GM19351 (cell line): ENCODE measurements around the gene FCSK.

Source experiments
- ATAC-seq: cut with Tn5 transposase; IDR thresholded peaks from one replicate; pipeline ENCODE4 v1.9.1; 2021; ENCODE audit warnings: mild to moderate bottlenecking, moderate library complexity; ENCODE audit not compliant: unreplicated experiment

The FCSK gene

GRCh38 chr16:70453117-70453891 lies 1.1 kb upstream of the FCSK start:
- no peak for ATAC-seq

GRCh38 chr16:70453892-70454221 lies 538 bp upstream of the FCSK start:
- ATAC-seq = no peak

- no peak for ATAC-seq
These were observed 1.5 kb downstream of the FCSK start for GRCh38 chr16:70455910-70456309.

- no peak for ATAC-seq
These were observed 3.2 kb downstream of the FCSK start for GRCh38 chr16:70457446-70458166.

- ATAC-seq = no peak
These were observed 6.4 kb downstream of the FCSK start for GRCh38 chr16:70460737-70461261.

- ATAC-seq = no peak
These were observed 8.8 kb downstream of the FCSK start for GRCh38 chr16:70463235-70463634.

- ATAC-seq = no peak
These were observed 11.8 kb downstream of the FCSK start for GRCh38 chr16:70465999-70466804.

GRCh38 chr16:70466805-70467076 lies 12.3 kb downstream of the FCSK start:
- ATAC-seq = no peak

GRCh38 chr16:70467113-70467512 lies 12.7 kb downstream of the FCSK start:
- no peak for ATAC-seq

- ATAC-seq = no peak
These were observed 13.2 kb downstream of the FCSK start for GRCh38 chr16:70467608-70468007.

- ATAC-seq = no peak
These were observed 14.6 kb downstream of the FCSK start for GRCh38 chr16:70468776-70469525.

- no peak for ATAC-seq
These were observed 15.9 kb downstream of the FCSK start for GRCh38 chr16:70470141-70470926.

- no peak for ATAC-seq
These were observed 16.5 kb downstream of the FCSK start for GRCh38 chr16:70470927-70471341.

GRCh38 chr16:70472786-70473433 lies 18.5 kb downstream of the FCSK start:
- no peak for ATAC-seq

- no peak for ATAC-seq
These were observed 19.3 kb downstream of the FCSK start for GRCh38 chr16:70473446-70474319.

- no peak for ATAC-seq
These were observed 20.1 kb downstream of the FCSK start for GRCh38 chr16:70474320-70475053.

- ATAC-seq = no peak
These were observed 20.9 kb downstream of the FCSK start for GRCh38 chr16:70475054-70475871.
